Activated T-cell treated with anti-CD3 and anti-CD28 coated beads for 24 hours (primary cell): ENCODE data around the gene ULBP3.

ENCODE experiments used
- DNase-seq: peaks from one replicate; pipeline ENCODE4 v3.0.0-alpha.2; 2020; ENCODE audit warnings: low read depth

The ULBP3 gene

GRCh38 chr6:150068720-150069648 is at the start of gene ULBP3:
ULBP3 (minus strand) TSS chr6:150069121; CDS start chr6:150069066, 55 bp downstream.
- peak; percentile 70 for DNase-seq

- no peak for DNase-seq
Measured at GRCh38 chr6:150118627-150119026, 49.7 kb upstream of the ULBP3 start.

- no peak for DNase-seq
Measured at GRCh38 chr6:150118203-150118602, 49.3 kb upstream of the ULBP3 start.

GRCh38 chr6:150116200-150116800 is 47.4 kb upstream of the ULBP3 start:
- no peak for DNase-seq

GRCh38 chr6:150115769-150116168 is 46.8 kb upstream of the ULBP3 start:
- DNase-seq = no peak

- DNase-seq = no peak
Measured at GRCh38 chr6:150112233-150112632, 43.3 kb upstream of the ULBP3 start.

- DNase-seq = no peak
Measured at GRCh38 chr6:150102750-150103270, 33.9 kb upstream of the ULBP3 start.

- no peak for DNase-seq
Measured at GRCh38 chr6:150100745-150101144, 31.8 kb upstream of the ULBP3 start.

- DNase-seq = no peak
Measured at GRCh38 chr6:150099953-150100352, 31.0 kb upstream of the ULBP3 start.

GRCh38 chr6:150099546-150099945 is 30.6 kb upstream of the ULBP3 start:
- DNase-seq = no peak

- no peak for DNase-seq
Measured at GRCh38 chr6:150098155-150098554, 29.2 kb upstream of the ULBP3 start.

- no peak for DNase-seq
Measured at GRCh38 chr6:150093397-150093796, 24.5 kb upstream of the ULBP3 start.

GRCh38 chr6:150091476-150091875 is 22.6 kb upstream of the ULBP3 start:
- no peak for DNase-seq

- no peak for DNase-seq
Measured at GRCh38 chr6:150090328-150090727, 21.4 kb upstream of the ULBP3 start.

GRCh38 chr6:150088481-150089154 is 19.7 kb upstream of the ULBP3 start:
- DNase-seq = no peak

GRCh38 chr6:150087336-150087735 is 18.4 kb upstream of the ULBP3 start:
- no peak for DNase-seq

- no peak for DNase-seq
Measured at GRCh38 chr6:150086026-150086425, 17.1 kb upstream of the ULBP3 start.

- no peak for DNase-seq
Measured at GRCh38 chr6:150084426-150084825, 15.5 kb upstream of the ULBP3 start.

- DNase-seq = no peak
Measured at GRCh38 chr6:150083839-150084238, 14.9 kb upstream of the ULBP3 start.

- DNase-seq = no peak
Measured at GRCh38 chr6:150081702-150082101, 12.8 kb upstream of the ULBP3 start.

GRCh38 chr6:150079604-150080003 is 10.7 kb upstream of the ULBP3 start:
- DNase-seq = no peak

- DNase-seq = no peak
Measured at GRCh38 chr6:150078788-150079187, 9.9 kb upstream of the ULBP3 start.
